HG02798 (cell line): ENCODE results near the gene UPK2.
"Not testable (repeated sequence)": the region's sequence is repeated elsewhere in the genome, so short reads cannot be mapped to it uniquely, and the experiment has no call there.

Experiments
- ATAC-seq: cut with Tn5 transposase; IDR thresholded peaks from one replicate; pipeline ENCODE4 v1.9.1; 2021; ENCODE audit warnings: mild to moderate bottlenecking; ENCODE audit not compliant: unreplicated experiment, poor library complexity

The UPK2 gene

DNA sequence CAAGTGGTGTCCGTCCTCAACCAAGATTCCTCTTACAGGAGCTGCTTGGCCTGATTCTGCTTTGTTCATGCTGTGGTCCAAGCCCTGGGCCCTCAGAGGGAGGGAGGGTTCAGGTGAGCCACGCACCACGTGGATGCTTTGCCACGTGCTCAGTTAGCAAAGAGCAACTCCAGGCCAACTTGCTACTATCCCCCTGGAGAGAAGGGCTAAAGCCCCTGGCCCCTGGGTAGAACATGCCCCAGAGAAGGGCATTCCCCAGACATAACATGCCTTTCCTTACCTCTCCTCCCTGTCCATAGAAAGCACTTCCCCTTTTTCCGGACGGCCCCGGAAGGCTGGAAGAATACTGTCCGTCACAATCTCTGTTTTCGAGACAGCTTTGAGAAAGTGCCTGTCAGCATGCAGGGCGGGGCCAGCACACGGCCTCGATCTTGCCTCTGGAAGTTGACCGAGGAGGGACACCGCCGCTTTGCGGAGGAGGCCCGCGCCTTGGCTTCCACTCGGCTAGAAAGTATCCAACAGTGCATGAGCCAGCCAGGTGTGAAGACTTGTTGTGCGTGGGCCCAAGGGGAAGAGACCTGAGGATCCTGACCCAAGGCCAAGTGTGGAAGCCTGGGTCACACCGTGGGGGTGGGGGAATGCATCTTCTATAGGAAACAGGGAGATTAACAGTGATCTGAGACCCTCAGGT, 24.2 kb downstream of the UPK2 start:
- ATAC-seq, result no peak

DNA sequence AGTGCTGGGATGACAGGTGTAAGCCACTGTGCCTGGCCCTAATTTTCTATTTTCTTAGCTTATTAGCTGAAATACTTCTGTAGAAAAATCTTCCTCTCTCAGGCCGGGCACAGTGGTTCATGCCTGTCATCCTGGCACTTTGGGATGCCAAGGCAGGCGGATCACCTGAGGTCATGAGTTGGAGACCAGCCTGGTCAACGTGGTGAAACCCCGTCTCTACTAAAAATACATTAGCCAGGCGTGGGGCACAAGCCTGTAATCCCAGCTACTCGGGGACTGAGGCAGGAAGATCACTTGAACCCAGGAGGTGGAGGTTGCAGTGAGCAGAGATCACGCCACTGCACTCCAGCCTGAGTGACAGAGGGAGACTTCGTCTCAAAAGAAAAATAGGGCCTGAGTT, 28.2 kb downstream of the UPK2 start:
- ATAC-seq, result not testable (repeated sequence)

- ATAC-seq, result no peak
Measured at GRCh38 chr11:118984825-118985224, 28.7 kb downstream of the UPK2 start.

GRCh38 chr11:118988280-118988679, 32.2 kb downstream of the UPK2 start:
- ATAC-seq, result no peak

GRCh38 chr11:118991486-118992038, 35.5 kb downstream of the UPK2 start:
- ATAC-seq, result not testable (repeated sequence)

DNA sequence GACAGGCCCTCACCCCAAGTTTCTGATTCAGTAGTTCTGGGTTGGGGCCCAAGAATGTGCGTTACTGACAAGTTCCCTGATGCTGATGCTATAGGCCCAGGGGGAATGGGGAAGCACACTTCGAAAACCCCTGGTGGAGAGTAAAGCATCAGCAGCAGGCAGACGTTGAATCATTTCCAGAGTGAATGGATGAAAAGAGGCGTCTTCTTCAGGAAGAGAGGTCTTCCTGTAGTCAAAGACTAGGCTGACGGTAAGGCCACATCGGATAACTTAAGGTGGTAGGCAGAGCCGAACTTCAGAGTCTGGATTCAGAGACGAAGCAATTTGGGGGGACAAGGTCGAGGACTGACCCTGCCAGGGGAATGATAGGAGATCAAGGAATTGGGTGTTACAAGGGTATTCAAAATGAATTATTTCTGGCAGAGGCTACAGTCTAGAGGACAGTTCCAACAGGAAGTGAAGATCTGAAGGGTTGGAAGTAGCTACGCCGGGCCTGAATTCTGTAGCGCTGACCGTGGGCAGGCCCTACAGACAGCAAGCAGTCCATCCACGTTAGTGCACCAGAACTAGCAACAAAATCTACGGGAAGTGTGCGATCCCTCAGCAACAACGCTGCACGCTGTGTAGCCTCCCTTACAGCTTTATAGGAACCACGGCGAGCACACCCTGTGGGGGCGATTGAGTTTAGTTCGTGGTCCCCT, 41.0 kb downstream of the UPK2 start:
- peak; percentile 15 for ATAC-seq

DNA sequence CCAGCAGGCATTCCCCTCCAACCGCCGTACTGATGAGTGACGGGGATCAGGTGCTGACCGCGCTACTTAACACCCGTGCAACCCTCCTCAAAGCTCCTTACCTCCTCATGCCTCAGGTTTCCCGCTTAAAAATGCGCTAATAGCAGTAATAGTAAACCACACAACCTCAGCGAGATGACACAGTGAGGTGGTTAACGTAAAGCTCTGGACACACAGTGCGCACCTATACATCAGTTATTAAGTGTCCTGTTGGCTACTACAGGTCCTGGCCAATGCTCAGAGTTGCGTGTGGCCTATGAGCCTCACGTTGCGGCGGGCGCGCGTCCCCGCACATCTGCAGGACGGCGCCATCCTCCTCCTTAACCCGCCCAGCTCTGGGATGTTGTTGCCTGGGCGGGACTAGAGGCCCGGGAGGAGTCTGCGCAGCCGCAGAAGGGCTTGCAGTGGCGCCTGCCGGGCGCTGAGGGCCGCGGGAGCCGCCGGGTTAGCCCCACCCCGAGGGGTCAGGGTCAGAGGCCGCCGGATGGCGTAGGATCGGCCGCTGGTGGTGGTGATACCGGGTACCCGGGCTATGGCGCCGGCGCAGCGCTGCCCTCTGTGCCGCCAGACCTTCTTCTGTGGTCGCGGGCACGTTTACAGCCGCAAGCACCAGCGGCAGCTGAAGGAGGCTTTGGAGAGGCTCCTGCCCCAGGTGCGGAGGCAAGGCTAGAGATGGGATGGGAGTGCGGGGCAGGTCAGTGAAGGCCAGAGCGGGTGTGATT, 41.7 kb downstream of the UPK2 start, which contains the start of gene CENATAC:
Gene CENATAC (plus strand): TSS at position 512 of the 761 bp plus-strand sequence. CDS start 60 bp downstream, at position 572.
- peak; percentile 93 for ATAC-seq

- ATAC-seq, result no peak
Measured at GRCh38 chr11:118998388-118998717, 42.3 kb downstream of the UPK2 start.

DNA sequence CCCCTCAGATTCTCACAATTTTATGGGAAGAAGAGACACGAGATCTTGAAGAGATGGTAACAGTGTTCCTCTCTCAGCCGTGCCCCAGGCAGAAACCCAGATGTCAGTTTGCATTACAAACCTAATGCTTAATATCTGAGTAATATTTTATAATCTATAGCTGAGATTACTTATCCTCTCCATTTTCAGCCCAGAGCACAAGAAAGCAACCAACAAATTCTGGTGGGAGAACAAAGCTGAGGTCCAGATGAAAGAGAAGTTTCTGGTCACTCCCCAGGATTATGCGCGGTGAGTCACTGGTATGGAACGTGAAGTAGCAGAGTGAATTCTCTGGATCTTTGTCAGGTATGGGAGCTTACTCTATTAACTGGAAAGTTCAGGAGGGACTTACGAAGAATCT, 42.7 kb downstream of the UPK2 start:
- no peak for ATAC-seq

DNA sequence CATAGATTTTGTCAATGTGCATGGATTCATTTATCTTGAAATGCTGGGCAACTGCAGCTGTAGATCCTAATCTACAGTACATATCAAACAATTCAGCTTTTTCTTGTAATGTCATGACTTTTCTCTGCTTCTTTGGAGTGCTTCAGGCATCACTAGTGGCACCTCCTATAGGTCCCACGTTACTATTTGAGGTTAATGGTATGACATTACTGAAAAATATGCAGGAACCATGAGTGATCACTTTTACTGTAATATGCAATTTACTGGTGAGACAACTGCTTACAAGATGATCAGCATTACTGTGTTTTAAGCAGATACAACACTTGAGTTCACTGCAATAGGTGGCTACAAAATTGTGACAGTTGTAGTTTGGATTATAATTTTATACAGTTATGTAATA, 44.8 kb downstream of the UPK2 start:
- ATAC-seq, result no peak

- no peak for ATAC-seq
Measured at GRCh38 chr11:119006656-119007055, 50.6 kb downstream of the UPK2 start.
